ENCODE measurements around the gene THSD4.

GRCh38 chr15:71564217-71564616 lies 448.9 kb downstream of the THSD4 start:
- TF ChIP-seq CTCF (conservative IDR thresholded peaks at IDR 0.05 in 1 of 2, IDR thresholded peaks at IDR 0.05 in 1 of 2; ENCODE audit: low read depth in 1 of 2, low read length in 2 of 2), result no peak
- no peak for TF ChIP-seq EZH2 (IDR thresholded peaks at IDR 0.05; ENCODE audit: low read length, missing control alignments)

All from fibroblast of lung (primary cell).